ENCODE data around the gene EI24.

GRCh38 chr11:125578783-125579182 lies 9.5 kb downstream of the EI24 start:
- TF ChIP-seq, protein P1, sequence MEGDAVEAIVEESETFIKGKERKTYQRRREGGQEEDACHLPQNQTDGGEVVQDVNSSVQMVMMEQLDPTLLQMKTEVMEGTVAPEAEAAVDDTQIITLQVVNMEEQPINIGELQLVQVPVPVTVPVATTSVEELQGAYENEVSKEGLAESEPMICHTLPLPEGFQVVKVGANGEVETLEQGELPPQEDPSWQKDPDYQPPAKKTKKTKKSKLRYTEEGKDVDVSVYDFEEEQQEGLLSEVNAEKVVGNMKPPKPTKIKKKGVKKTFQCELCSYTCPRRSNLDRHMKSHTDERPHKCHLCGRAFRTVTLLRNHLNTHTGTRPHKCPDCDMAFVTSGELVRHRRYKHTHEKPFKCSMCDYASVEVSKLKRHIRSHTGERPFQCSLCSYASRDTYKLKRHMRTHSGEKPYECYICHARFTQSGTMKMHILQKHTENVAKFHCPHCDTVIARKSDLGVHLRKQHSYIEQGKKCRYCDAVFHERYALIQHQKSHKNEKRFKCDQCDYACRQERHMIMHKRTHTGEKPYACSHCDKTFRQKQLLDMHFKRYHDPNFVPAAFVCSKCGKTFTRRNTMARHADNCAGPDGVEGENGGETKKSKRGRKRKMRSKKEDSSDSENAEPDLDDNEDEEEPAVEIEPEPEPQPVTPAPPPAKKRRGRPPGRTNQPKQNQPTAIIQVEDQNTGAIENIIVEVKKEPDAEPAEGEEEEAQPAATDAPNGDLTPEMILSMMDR (IDR thresholded peaks at IDR 0.05): no peak
- TF ChIP-seq EZH2 (IDR thresholded peaks at IDR 0.05; ENCODE audit: borderline replicate concordance, insufficient read depth, low read depth, low read length, poor library complexity, severe bottlenecking): no peak
